HCT116 (cell line): ENCODE results near the gene RGPD5. TPM values are rescaled to one million over a fixed set of nuclear protein-coding genes. Genes with fewer than 3 reads are reported as not detected.
A peak's percentile ranks its signal among the peaks of the same experiment; 100 is the strongest.
"Not testable (repeated sequence)": the region's sequence is repeated elsewhere in the genome, so short reads cannot be mapped to it uniquely, and the experiment has no call there.

Experiments
- ATAC-seq: fragments of 200-7000 bp; cut with Tn5 transposase; 2 replicates; pipeline ENCODE4 v1.9.1; 2020; ENCODE audit warnings: mild to moderate bottlenecking, moderate library complexity
- Bru-seq: library from RNA; stranded (reverse); fragments of 400-500 nt; gene quantifications from one replicate; lab custom pipeline; 2021; lab: Mats Ljungman, UMichigan
- BruChase-seq, 2 experiments: library from RNA; stranded (reverse); fragments of 400-500 nt; gene quantifications; one replicate each; lab custom pipeline; 2021; lab: Mats Ljungman, UMichigan
- BruUV-seq: library from RNA; stranded (reverse); fragments of 400-500 nt; replicated peaks from 2 replicates; lab custom pipeline; 2021; lab: Mats Ljungman, UMichigan
- CTCF ChIA-PET: fragments of 300-600 bp; sonication (Branson Sonifier 250); formaldehyde crosslinking; loops from one replicate; lab custom pipeline; 2021; ENCODE audit warnings: antibody characterized with exemption; lab: Charles Lee
- POLR2A ChIA-PET: fragments of 300-600, 350-600 bp; sonication (Branson Sonifier 250); formaldehyde crosslinking; loops from one replicate; lab custom pipeline; 2021; ENCODE audit warnings: antibody characterized with exemption; lab: Charles Lee
- RAD21 ChIA-PET, 2 experiments: fragments of 300-600 bp; sonication (Branson Sonifier 250); formaldehyde crosslinking; loops; one replicate each; lab custom pipeline; 2023; ENCODE audit warnings: low total read pairs in 2 of 2; ENCODE audit not compliant: uncharacterized antibody in 2 of 2, unreplicated experiment in 2 of 2, low non-redundant PET in 1 of 2; lab: Charles Lee
- DNase-seq: peaks from one replicate; pipeline ENCODE4 v3.0.0-alpha.2; 2010; ENCODE audit warnings: low read depth, low spot score
- H2AFZ ChIP-seq: fragments of 200-600 bp; shearing (Covaris generic), sonication (generic); 2 replicates; pipeline ENCODE4 v1.6.1; 2017; ENCODE audit warnings: low read depth, mixed run types, mixed read lengths, antibody characterized with exemption, low read length; ENCODE audit not compliant: poor library complexity, severe bottlenecking
- H3K27ac ChIP-seq: 2 replicates; pipeline ENCODE4 v1.5.1; 2012; ENCODE audit warnings: low read depth, low read length
- H3K27me3 ChIP-seq: fragments of 200-600 bp; sonication (generic); 2 replicates; pipeline ENCODE4 v1.6.1; 2016; ENCODE audit warnings: mixed run types, low read length, mixed read lengths; ENCODE audit not compliant: insufficient read depth
- H3K36me3 ChIP-seq, 2 experiments: fragments of 200-500 bp in 1 of 2; fragments of 200-600 bp in 1 of 2; sonication (Bioruptor generic) in 1 of 2; sonication (generic) in 1 of 2; 2 replicates each; pipeline versions ENCODE4 v1.5.1 to v1.6.1; 2014 to 2016; ENCODE audit warnings: low read length in 2 of 2, inconsistent platforms in 1 of 2, mixed read lengths in 1 of 2, mixed run types in 1 of 2; ENCODE audit not compliant: insufficient read depth in 2 of 2, control insufficient read depth in 1 of 2
- H3K4me1 ChIP-seq, 2 experiments: fragments of 200-600 bp in 1 of 2; sonication (generic) in 1 of 2; 2 replicates each; pipeline versions ENCODE4 v1.5.1 to v1.6.1; 2012 to 2017; ENCODE audit warnings: low read length in 2 of 2, inconsistent platforms in 1 of 2, mild to moderate bottlenecking in 1 of 2, mixed read lengths in 1 of 2, mixed run types in 1 of 2, moderate library complexity in 1 of 2; ENCODE audit not compliant: insufficient read depth in 2 of 2, control insufficient read depth in 1 of 2
- H3K4me2 ChIP-seq: fragments of 200-600 bp; sonication (generic); 2 replicates; pipeline ENCODE4 v1.6.1; 2017; ENCODE audit warnings: mixed run types, low read length, mixed read lengths
- H3K4me3 ChIP-seq, 2 experiments: fragments of 200-600 bp in 1 of 2; sonication (generic) in 1 of 2; replicated peaks in 1 of 2; 2 replicates each; pipeline ENCODE4 v1.5.1; 2011 to 2016; ENCODE audit warnings: low read length in 2 of 2, control low read depth in 1 of 2, low read depth in 1 of 2, mild to moderate bottlenecking in 1 of 2, mixed read lengths in 1 of 2, mixed run types in 1 of 2
- H3K79me2 ChIP-seq: fragments of 200-600 bp; sonication (generic); 2 replicates; pipeline ENCODE4 v1.6.1; 2017; ENCODE audit warnings: mild to moderate bottlenecking, mixed run types, low read length, moderate library complexity, mixed read lengths; ENCODE audit not compliant: insufficient read depth
- H3K9ac ChIP-seq: fragments of 200-600 bp; sonication (generic); 2 replicates; pipeline ENCODE4 v1.6.1; 2016; ENCODE audit warnings: low read length, mixed read lengths
- H3K9me2 ChIP-seq: fragments of 200-600 bp; sonication (generic), shearing (Covaris generic); 2 replicates; pipeline ENCODE4 v1.6.1; 2017; ENCODE audit warnings: mixed run types, mild to moderate bottlenecking, moderate library complexity; ENCODE audit not compliant: insufficient read depth
- H3K9me3 ChIP-seq, 2 experiments: fragments of 200-500 bp in 1 of 2; fragments of 200-600 bp in 1 of 2; sonication (Bioruptor generic) in 1 of 2; sonication (generic) in 1 of 2; 2 replicates each; pipeline ENCODE4 v1.6.1; 2014 to 2017; ENCODE audit warnings: low read length in 2 of 2, mixed read lengths in 2 of 2, inconsistent platforms in 1 of 2, low read depth in 1 of 2, mild to moderate bottlenecking in 1 of 2, mixed run types in 1 of 2, moderate library complexity in 1 of 2; ENCODE audit not compliant: control insufficient read depth in 1 of 2, insufficient read depth in 1 of 2
- H4K20me1 ChIP-seq: fragments of 200-600 bp; sonication (generic), shearing (Covaris generic); 2 replicates; pipeline ENCODE4 v1.6.1; 2017; ENCODE audit warnings: mixed run types, mild to moderate bottlenecking, moderate library complexity; ENCODE audit not compliant: insufficient read depth
- intact Hi-C: fragments of 100-400 bp; cut with micrococcal nuclease; formaldehyde crosslinking; loops from 2 replicates; pipeline ENCODE4 v1.10.0; 2022
- long read RNA-seq: library from polyadenylated mRNA; unstranded; transcript quantifications from one replicate; pipeline ENCODE4 v2.0.0, GENCODE V29; 2021; ENCODE audit not compliant: unreplicated experiment
- polyA plus RNA-seq: library from polyadenylated mRNA; unstranded; fragments of >200 nt; gene quantifications from 2 replicates; pipeline ENCODE4 v1.2.1, GENCODE V29; 2012; ENCODE audit warnings: missing spikeins
- total RNA-seq: library from RNA; stranded (reverse); gene quantifications from one replicate; pipeline ENCODE4 v1.2.1, GENCODE V29; 2021; ENCODE audit not compliant: unreplicated experiment

Gene RGPD5
- 39.1 TPM for total RNA-seq
- 6.0 and 6.9 TPM in 2 replicates for polyA plus RNA-seq
- percentile 9 among the genes with signal in this experiment for Bru-seq, nascent RNA
- percentile 6 among the genes with signal in this experiment for BruChase-seq, experiment 1, labeled RNA remaining after a 6-hour chase
- BruChase-seq, experiment 2, labeled RNA remaining after a 2-hour chase: percentile 9 among the genes with signal in this experiment
- long read RNA-seq, full-length matches to known transcripts: 2 of 5 reads
- long read RNA-seq, partial matches to known transcripts: 3 of 5 reads
- long read RNA-seq, other reads (novel, unspliced or antisense): 0 of 5 reads

GRCh38 chr2:109794074-109794737 lies at the start of gene RGPD5:
TSS of gene RGPD5 (plus strand) at chr2:109794305. CDS start at chr2:109794466, 161 bp downstream.
- H3K27me3 ChIP-seq, H3K27ac ChIP-seq, H3K9me3 ChIP-seq, H3K4me3 ChIP-seq, CTCF ChIA-PET, H3K9ac ChIP-seq, H3K79me2 ChIP-seq, H2AFZ ChIP-seq, RAD21 ChIA-PET, H3K9me2 ChIP-seq, H3K4me2 ChIP-seq, POLR2A ChIA-PET, H3K4me1 ChIP-seq, H3K36me3 ChIP-seq, intact Hi-C loops, H4K20me1 ChIP-seq, DNase-seq, BruUV-seq: not testable (repeated sequence)
- peak; percentile 97 for ATAC-seq

- H3K4me3 ChIP-seq, BruUV-seq, H4K20me1 ChIP-seq, intact Hi-C loops, H3K27ac ChIP-seq, ATAC-seq, CTCF ChIA-PET, H3K9me3 ChIP-seq, H3K9ac ChIP-seq, RAD21 ChIA-PET, H3K4me1 ChIP-seq, H3K36me3 ChIP-seq, H3K9me2 ChIP-seq, POLR2A ChIA-PET, H3K27me3 ChIP-seq, DNase-seq, H3K79me2 ChIP-seq, H2AFZ ChIP-seq, H3K4me2 ChIP-seq: not testable (repeated sequence)
Observed at GRCh38 chr2:109751572-109751971, 42.5 kb upstream of the RGPD5 start.

- H3K4me2 ChIP-seq, H3K79me2 ChIP-seq, H3K36me3 ChIP-seq, H3K9me2 ChIP-seq, H3K9ac ChIP-seq, H4K20me1 ChIP-seq, H3K27ac ChIP-seq, CTCF ChIA-PET, H3K9me3 ChIP-seq, DNase-seq, H3K4me3 ChIP-seq, H2AFZ ChIP-seq, H3K27me3 ChIP-seq, POLR2A ChIA-PET, H3K4me1 ChIP-seq, intact Hi-C loops, BruUV-seq, ATAC-seq, RAD21 ChIA-PET: not testable (repeated sequence)
Observed at GRCh38 chr2:109757163-109757824, 36.8 kb upstream of the RGPD5 start.

- H2AFZ ChIP-seq, H3K36me3 ChIP-seq, H3K27ac ChIP-seq, H3K4me2 ChIP-seq, H3K4me1 ChIP-seq, H3K9me2 ChIP-seq, RAD21 ChIA-PET, H3K4me3 ChIP-seq, H4K20me1 ChIP-seq, H3K79me2 ChIP-seq, H3K9me3 ChIP-seq, POLR2A ChIA-PET, H3K9ac ChIP-seq, H3K27me3 ChIP-seq, intact Hi-C loops, CTCF ChIA-PET, DNase-seq, BruUV-seq: not testable (repeated sequence)
- ATAC-seq: peak; percentile 86
Observed at GRCh38 chr2:109760265-109761042, 33.7 kb upstream of the RGPD5 start.
